Transverse colon (tissue), 4 donors: ENCODE results near the gene RETREG3. TPM values are rescaled to one million over a fixed set of nuclear protein-coding genes. Genes with fewer than 3 reads are reported as not detected.

ENCODE experiments used
- DNase-seq: peaks from one replicate; pipeline ENCODE4 v3.0.0-alpha.2; 2019
- H3K27ac ChIP-seq, 4 donors: fragments of 200-600 bp; sonication (generic); 2 replicates each; pipeline ENCODE4 v1.5.1; 2016 to 2018; ENCODE audit warnings: inconsistent platforms in 4 of 4
- H3K27me3 ChIP-seq: fragments of 200-600 bp; sonication (generic); 2 replicates; pipeline ENCODE4 v1.5.1; 2017; ENCODE audit warnings: inconsistent platforms
- H3K36me3 ChIP-seq, 4 donors: fragments of 200-600 bp; sonication (generic); 2 replicates each; pipeline ENCODE4 v1.5.1; 2017 to 2019; ENCODE audit warnings: inconsistent platforms in 4 of 4
- H3K4me1 ChIP-seq, 4 donors: fragments of 200-600 bp; sonication (generic); 2 replicates each; pipeline ENCODE4 v1.5.1; 2017 to 2020; ENCODE audit warnings: inconsistent platforms in 4 of 4
- H3K4me3 ChIP-seq, 4 donors: fragments of 200-600 bp; sonication (generic); 1 replicate in 1 of 4; 2 replicates in 3 of 4; pipeline versions ENCODE4 v1.5.1 to v1.6.1; 2017 to 2019; ENCODE audit warnings: inconsistent platforms in 4 of 4
- H3K9me3 ChIP-seq, 2 donors: fragments of 200-600 bp; sonication (generic); 2 replicates each; pipeline ENCODE4 v1.5.1; 2017 to 2019; ENCODE audit warnings: inconsistent platforms in 2 of 2
- EP300 ChIP-seq: sonication (generic); formaldehyde crosslinking; IDR thresholded peaks from one replicate; pipeline ENCODE4 v1.6.1; 2017; ENCODE audit warnings: antibody characterized with exemption, low read depth
- POLR2A ChIP-seq: fragments of 450-650 bp; IDR thresholded peaks from one replicate; pipeline ENCODE4 v1.6.1; 2016; ENCODE audit warnings: antibody characterized with exemption, mild to moderate bottlenecking, moderate library complexity
- POLR2AphosphoS5 ChIP-seq, 3 donors: sonication (generic); formaldehyde crosslinking; IDR thresholded peaks; one replicate each; pipeline ENCODE4 v1.6.1; 2016; ENCODE audit warnings: antibody characterized with exemption in 3 of 3
- WGBS, 2 donors: methylation state at CpG; one replicate each; pipeline ENCODE4 v1.1.5; 2018; ENCODE audit warnings: low coverage in 1 of 2; 5-methylcytosine and 5-hydroxymethylcytosine counted together
- in situ Hi-C, 4 donors: fragments of 200-750 bp; cut with MboI; loops; one replicate each; pipeline versions ENCODE4 v1.15.0 to v1.15.1; 2017; ENCODE audit warnings: low sequenced_read_pairs in 3 of 4, low pct_ligation_motif_present in 1 of 4, low pct_unique_long_range_greater_than_20kb in 1 of 4
- intact Hi-C: fragments of 100-400 bp; cut with DNase I; formaldehyde crosslinking; loops from one replicate; pipeline ENCODE4 v1.15.1; 2023; ENCODE audit warnings: low total_unique reads
- total RNA-seq, 4 donors: library from RNA; depleted of rRNA; stranded (reverse); fragments of >200 nt; gene quantifications; one replicate each; pipeline ENCODE4 v1.1.0, GENCODE V29; 2016
- TF ChIP-seq, protein P1 (sequence below), 5 experiments: fragments of 200-600 bp in 3 of 5; fragments of 450-650 bp in 2 of 5; sonication (generic) in 3 of 5; IDR thresholded peaks; 1 replicate in 2 of 5; 2 replicates in 3 of 5; pipeline ENCODE4 v1.5.1; 2016 to 2017; ENCODE audit warnings: antibody characterized with exemption in 5 of 5, inconsistent platforms in 3 of 5, mild to moderate bottlenecking in 2 of 5, moderate library complexity in 1 of 5

Gene RETREG3
- total RNA-seq, 4 donors from 2014 or later: 47.2 to 71.8 (median 59.0) TPM

DNA sequence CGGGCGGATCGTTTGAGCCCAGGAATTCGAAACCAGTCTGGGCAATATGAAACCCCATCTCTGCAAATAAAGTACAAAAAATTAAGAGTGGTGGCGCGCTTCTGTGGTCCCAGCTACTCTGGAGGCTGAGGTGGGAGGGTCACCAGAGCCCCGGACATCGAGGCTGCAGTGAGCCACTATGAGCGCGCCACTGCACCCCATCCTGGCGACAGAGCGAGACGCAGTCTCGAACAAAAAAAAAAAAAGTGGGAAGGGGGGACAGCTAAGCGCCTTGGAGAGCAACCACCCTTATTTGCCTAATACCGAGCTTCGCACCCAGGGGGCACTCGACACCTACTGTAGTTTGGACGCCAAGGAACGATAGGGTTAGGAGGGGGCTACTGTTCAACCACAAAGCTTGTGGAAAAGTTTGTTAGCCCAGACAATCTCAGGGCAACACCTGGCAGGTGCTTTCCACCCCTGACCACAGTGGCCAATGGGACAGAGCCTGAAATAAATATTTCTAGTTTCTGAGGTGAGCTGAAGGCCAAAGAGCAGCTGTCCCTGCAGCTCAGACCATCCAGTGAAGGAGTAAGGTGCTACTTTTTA, 30.8 kb downstream of the RETREG3 start:
- TF ChIP-seq, protein P1, sequence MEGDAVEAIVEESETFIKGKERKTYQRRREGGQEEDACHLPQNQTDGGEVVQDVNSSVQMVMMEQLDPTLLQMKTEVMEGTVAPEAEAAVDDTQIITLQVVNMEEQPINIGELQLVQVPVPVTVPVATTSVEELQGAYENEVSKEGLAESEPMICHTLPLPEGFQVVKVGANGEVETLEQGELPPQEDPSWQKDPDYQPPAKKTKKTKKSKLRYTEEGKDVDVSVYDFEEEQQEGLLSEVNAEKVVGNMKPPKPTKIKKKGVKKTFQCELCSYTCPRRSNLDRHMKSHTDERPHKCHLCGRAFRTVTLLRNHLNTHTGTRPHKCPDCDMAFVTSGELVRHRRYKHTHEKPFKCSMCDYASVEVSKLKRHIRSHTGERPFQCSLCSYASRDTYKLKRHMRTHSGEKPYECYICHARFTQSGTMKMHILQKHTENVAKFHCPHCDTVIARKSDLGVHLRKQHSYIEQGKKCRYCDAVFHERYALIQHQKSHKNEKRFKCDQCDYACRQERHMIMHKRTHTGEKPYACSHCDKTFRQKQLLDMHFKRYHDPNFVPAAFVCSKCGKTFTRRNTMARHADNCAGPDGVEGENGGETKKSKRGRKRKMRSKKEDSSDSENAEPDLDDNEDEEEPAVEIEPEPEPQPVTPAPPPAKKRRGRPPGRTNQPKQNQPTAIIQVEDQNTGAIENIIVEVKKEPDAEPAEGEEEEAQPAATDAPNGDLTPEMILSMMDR (IDR thresholded peaks at IDR 0.05): peak; percentile 64 to 84 (median 78)
- TF ChIP-seq EP300 (no peak), POLR2A (no peak), POLR2AphosphoS5 (IDR thresholded peaks at IDR 0.05) (peak in 1 of 3 donors; percentile 36)
- peak overlapping the region; percentile 15 to 71 (median 60) for H3K4me3 ChIP-seq
- DNase-seq: peak; percentile 88
- no peaks in the 10 kb centered on the region for H3K9me3 ChIP-seq
- no peaks in the 10 kb centered on the region for H3K27me3 ChIP-seq
- WGBS, 2 donors: 1% methylated on average over 20 of the region's 20 CpGs; no CpG with 5 or more reads in 1 of the 2 donors
- intact Hi-C loops (loop anchor here (2.0 kb wide), 1 partner anchor 106 kb away; no protein-coding TSS in a partner anchor), in situ Hi-C loops (loop anchor here in 3 of 4 donors (25.0 kb wide), 1 partner anchor 109 kb away; the partner anchor contains the start of genes CCR10 (in 3 of the 3), CNTNAP1 (in 3 of the 3) and PLEKHH3 (in 3 of the 3))
- peak overlapping the region; percentile 87 to 96 (median 91) for H3K27ac ChIP-seq
- H3K36me3 ChIP-seq: peaks cover 0 to 33% (median 19%) of the 10 kb centered on the region in 4 donors
- peaks cover 11 to 23% (median 14%) of the 10 kb centered on the region in 4 donors for H3K4me1 ChIP-seq

GRCh38 chr17:42577532-42578281, 31.5 kb downstream of the RETREG3 start, which contains the start of gene PSMC3IP:
Gene PSMC3IP, minus strand, starts transcription at chr17:42577729. Its CDS starts 43 bp downstream, at chr17:42577686.
- Histone ChIP-seq H3K9me3 (no peaks in the 10 kb centered on the region), H3K36me3 (peaks cover 0 to 33% (median 15%) of the 10 kb centered on the region in 4 donors), H3K27me3 (no peaks in the 10 kb centered on the region), H3K4me3 (peak within 1 kb of the TSS; percentile 27 to 71 (median 60)), H3K27ac (peak within 1 kb of the TSS; percentile 87 to 96 (median 91)), H3K4me1 (peaks cover 11 to 23% (median 14%) of the 10 kb centered on the region in 4 donors)
- 1% methylated on average over 51 of the region's 52 CpGs; no CpG with 5 or more reads in 1 of the 2 donors for WGBS, 2 donors
- in situ Hi-C loops (loop anchor here in 3 of 4 donors (25.0 kb wide), 1 partner anchor 110 kb away; the partner anchor contains the start of genes CCR10 (in 3 of the 3), CNTNAP1 (in 3 of the 3) and PLEKHH3 (in 3 of the 3)), intact Hi-C loops (loop anchor here (2.0 kb wide), 1 partner anchor 107 kb away; no protein-coding TSS in a partner anchor)
- TF ChIP-seq, protein P1 (IDR thresholded peaks at IDR 0.05): peak in 4 of 5 experiments; percentile 28 to 61 (median 48)
- TF ChIP-seq POLR2AphosphoS5 (IDR thresholded peaks at IDR 0.05) (peak; percentile 92 to 95 (median 93)), EP300 (no peak), POLR2A (peak; percentile 82)
- peak; percentile 97 for DNase-seq

DNA sequence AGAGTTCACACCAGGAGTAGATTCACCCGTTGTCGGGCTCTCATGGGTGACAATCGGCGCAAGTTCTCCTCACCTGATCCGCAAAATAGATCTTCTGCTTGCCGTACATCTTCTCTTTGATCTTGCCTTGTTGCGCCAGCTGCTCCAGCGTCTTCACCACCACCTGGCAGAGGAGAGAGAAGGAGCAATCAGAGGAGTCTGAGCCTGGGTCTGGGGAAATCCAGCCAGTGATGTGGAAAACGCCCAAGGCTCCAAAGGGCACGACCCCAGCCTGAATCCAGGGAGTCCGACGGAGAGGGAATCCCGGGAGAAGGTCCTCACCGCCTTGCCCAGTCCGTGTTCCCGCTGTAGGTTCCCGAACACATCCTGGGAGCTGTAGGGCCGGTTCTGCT, 32.0 kb downstream of the RETREG3 start:
- TF ChIP-seq POLR2AphosphoS5 (IDR thresholded peaks at IDR 0.05) (no peak), POLR2A (no peak)
- TF ChIP-seq, protein P1 (IDR thresholded peaks at IDR 0.05): no peak
- peak overlapping the region; percentile 27 to 71 (median 60) for H3K4me3 ChIP-seq
- peak overlapping the region; percentile 87 to 96 (median 91) for H3K27ac ChIP-seq
- H3K9me3 ChIP-seq: no peaks in the 10 kb centered on the region
- intact Hi-C loops (no loop called here), in situ Hi-C loops (loop anchor here in 3 of 4 donors (25.0 kb wide), 1 partner anchor 110 kb away; the partner anchor contains the start of genes CCR10 (in 3 of the 3), CNTNAP1 (in 3 of the 3) and PLEKHH3 (in 3 of the 3))
- DNase-seq: no peak
- 5% methylated on average over 18 of the region's 18 CpGs; no CpG with 5 or more reads in 1 of the 2 donors for WGBS, 2 donors
- peaks cover 11 to 23% (median 14%) of the 10 kb centered on the region in 4 donors for H3K4me1 ChIP-seq
- peaks cover 0 to 32% (median 15%) of the 10 kb centered on the region in 4 donors for H3K36me3 ChIP-seq
- no peaks in the 10 kb centered on the region for H3K27me3 ChIP-seq
